GM21717 (cell line): ENCODE results near the gene APOB.

Experiments
- ATAC-seq: cut with Tn5 transposase; IDR thresholded peaks from one replicate; pipeline ENCODE4 v1.9.1; 2021; ENCODE audit warnings: mild to moderate bottlenecking, moderate library complexity; ENCODE audit not compliant: unreplicated experiment

APOB gene

GRCh38 chr2:21043744-21044532 is at the start of gene APOB:
Gene APOB, minus strand, starts transcription at chr2:21044073. Its CDS starts 128 bp downstream, at chr2:21043945.
- no peak for ATAC-seq

GRCh38 chr2:21092308-21092869 is 48.5 kb upstream of the APOB start:
- no peak for ATAC-seq

- ATAC-seq = no peak
Measured at GRCh38 chr2:21084401-21084800, 40.5 kb upstream of the APOB start.

GRCh38 chr2:21083482-21083881 is 39.6 kb upstream of the APOB start:
- no peak for ATAC-seq

- no peak for ATAC-seq
Measured at GRCh38 chr2:21078296-21078695, 34.4 kb upstream of the APOB start.

GRCh38 chr2:21072477-21073242 is 28.8 kb upstream of the APOB start:
- ATAC-seq = no peak

GRCh38 chr2:21070341-21071257 is 26.7 kb upstream of the APOB start:
- ATAC-seq = no peak

GRCh38 chr2:21069746-21070340 is 26.0 kb upstream of the APOB start:
- ATAC-seq = no peak

- no peak for ATAC-seq
Measured at GRCh38 chr2:21067859-21068537, 24.1 kb upstream of the APOB start.

- no peak for ATAC-seq
Measured at GRCh38 chr2:21067125-21067524, 23.3 kb upstream of the APOB start.

GRCh38 chr2:21059885-21060610 is 16.2 kb upstream of the APOB start:
- no peak for ATAC-seq

- ATAC-seq = no peak
Measured at GRCh38 chr2:21057097-21057496, 13.2 kb upstream of the APOB start.

- no peak for ATAC-seq
Measured at GRCh38 chr2:21055879-21056790, 12.3 kb upstream of the APOB start.

GRCh38 chr2:21055451-21055850 is 11.6 kb upstream of the APOB start:
- no peak for ATAC-seq

GRCh38 chr2:21054011-21054410 is 10.1 kb upstream of the APOB start:
- no peak for ATAC-seq

- ATAC-seq = no peak
Measured at GRCh38 chr2:21052044-21052443, 8.2 kb upstream of the APOB start.

- ATAC-seq = no peak
Measured at GRCh38 chr2:21050164-21050563, 6.3 kb upstream of the APOB start.
